ENCODE measurements around the gene HIP1. TPM values are rescaled to one million over a fixed set of nuclear protein-coding genes. Genes with fewer than 3 reads are reported as not detected.

HIP1 gene
- total and polyA plus RNA-seq, 4 donors = 10.6 to 87.9 (median 43.3) TPM

GRCh38 chr7:75658369-75658768 lies 80.4 kb downstream of the HIP1 start:
- DNase-seq = peak in 1 of 2 donors; percentile 55
- H3K4me3 ChIP-seq (ENCODE audit: low read length in 2 of 2) = no peak overlapping the region
- H3K27me3 ChIP-seq (ENCODE audit: control insufficient read depth in 1 of 2, insufficient read depth in 2 of 2, low read length in 1 of 2) = no peaks in the 10 kb centered on the region
- intact Hi-C loops (cut with DNase I) = loop anchor here (5.0 kb wide), 3 partner anchors 34 to 79 kb away; partner anchors contain the start of gene HIP1 (in 1 of the 2)
- H3K27ac ChIP-seq (ENCODE audit: low read depth in 1 of 2, low read length in 2 of 2) = peak overlapping the region; percentile 45 to 96
- H3K36me3 ChIP-seq (ENCODE audit: control insufficient read depth in 1 of 2, insufficient read depth in 2 of 2, low read length in 1 of 2) = no peaks in the 10 kb centered on the region
- peaks cover 3 to 17% of the 10 kb centered on the region in 2 donors for H3K4me1 ChIP-seq (ENCODE audit: control insufficient read depth in 1 of 2, insufficient read depth in 2 of 2, low read length in 2 of 2)
- WGBS, 2 donors = 25% methylated on average over 10 of the region's 10 CpGs
- ATAC-seq (ENCODE audit: low FRiP score) = peak; percentile 16
- no peaks in the 10 kb centered on the region for H3K9me3 ChIP-seq (ENCODE audit: control insufficient read depth, low read length)

GRCh38 chr7:75657866-75658265 lies 80.9 kb downstream of the HIP1 start:
- Histone ChIP-seq H3K4me1 (ENCODE audit: control insufficient read depth in 1 of 2, insufficient read depth in 2 of 2, low read length in 2 of 2) (peaks cover 3 to 17% of the 10 kb centered on the region in 2 donors), H3K9me3 (ENCODE audit: control insufficient read depth, low read length) (no peaks in the 10 kb centered on the region), H3K27ac (ENCODE audit: low read depth in 1 of 2, low read length in 2 of 2) (peak overlapping the region in 1 of 2 donors; percentile 81), H3K4me3 (ENCODE audit: low read length in 2 of 2) (no peak overlapping the region), H3K27me3 (ENCODE audit: control insufficient read depth in 1 of 2, insufficient read depth in 2 of 2, low read length in 1 of 2) (no peaks in the 10 kb centered on the region), H3K36me3 (ENCODE audit: control insufficient read depth in 1 of 2, insufficient read depth in 2 of 2, low read length in 1 of 2) (no peaks in the 10 kb centered on the region)
- intact Hi-C loops (cut with DNase I) = loop anchor here (5.0 kb wide), 3 partner anchors 34 to 79 kb away; partner anchors contain the start of gene HIP1 (in 1 of the 2)
- WGBS, 2 donors = 14 to 22% methylated on average over 6 of the region's 6 CpGs
- no peak for DNase-seq
- ATAC-seq (ENCODE audit: low FRiP score) = no peak

- Histone ChIP-seq H3K27me3 (ENCODE audit: control insufficient read depth in 1 of 2, insufficient read depth in 2 of 2, low read length in 1 of 2) (no peaks in the 10 kb centered on the region), H3K4me1 (ENCODE audit: control insufficient read depth in 1 of 2, insufficient read depth in 2 of 2, low read length in 2 of 2) (peaks cover 3 to 17% of the 10 kb centered on the region in 2 donors), H3K27ac (ENCODE audit: low read depth in 1 of 2, low read length in 2 of 2) (no peak overlapping the region), H3K4me3 (ENCODE audit: low read length in 2 of 2) (no peak overlapping the region), H3K9me3 (ENCODE audit: control insufficient read depth, low read length) (no peaks in the 10 kb centered on the region), H3K36me3 (ENCODE audit: control insufficient read depth in 1 of 2, insufficient read depth in 2 of 2, low read length in 1 of 2) (no peaks in the 10 kb centered on the region)
- ATAC-seq (ENCODE audit: low FRiP score) = peak; percentile 82
- DNase-seq = peak in 1 of 2 donors; percentile 47
- intact Hi-C loops (cut with DNase I) = loop anchor here (5.0 kb wide), 3 partner anchors 36 to 81 kb away; partner anchors contain the start of gene HIP1 (in 1 of the 2)
- WGBS, 2 donors = 9 to 10% methylated on average over 7 of the region's 7 CpGs
Observed at GRCh38 chr7:75656740-75657139, 82.0 kb downstream of the HIP1 start.

GRCh38 chr7:75655536-75655935 lies 83.2 kb downstream of the HIP1 start:
- H3K4me1 ChIP-seq (ENCODE audit: control insufficient read depth in 1 of 2, insufficient read depth in 2 of 2, low read length in 2 of 2) = peaks cover 3 to 11% of the 10 kb centered on the region in 2 donors
- ATAC-seq (ENCODE audit: low FRiP score) (no peak), DNase-seq (no peak)
- no peaks in the 10 kb centered on the region for H3K27me3 ChIP-seq (ENCODE audit: control insufficient read depth in 1 of 2, insufficient read depth in 2 of 2, low read length in 1 of 2)
- intact Hi-C loops (cut with DNase I) = loop anchor here (5.0 kb wide), 3 partner anchors 37 to 82 kb away; partner anchors contain the start of gene HIP1 (in 1 of the 2)
- 85 to 88% methylated on average over 2 of the region's 2 CpGs for WGBS, 2 donors
- H3K27ac ChIP-seq (ENCODE audit: low read depth in 1 of 2, low read length in 2 of 2) = no peak overlapping the region
- H3K4me3 ChIP-seq (ENCODE audit: low read length in 2 of 2) = no peak overlapping the region
- H3K9me3 ChIP-seq (ENCODE audit: control insufficient read depth, low read length) = no peaks in the 10 kb centered on the region
- H3K36me3 ChIP-seq (ENCODE audit: control insufficient read depth in 1 of 2, insufficient read depth in 2 of 2, low read length in 1 of 2) = no peaks in the 10 kb centered on the region

GRCh38 chr7:75654855-75655254 lies 83.9 kb downstream of the HIP1 start:
- H3K27me3 ChIP-seq (ENCODE audit: control insufficient read depth in 1 of 2, insufficient read depth in 2 of 2, low read length in 1 of 2) = no peaks in the 10 kb centered on the region
- peaks cover 3 to 9% of the 10 kb centered on the region in 2 donors for H3K4me1 ChIP-seq (ENCODE audit: control insufficient read depth in 1 of 2, insufficient read depth in 2 of 2, low read length in 2 of 2)
- H3K9me3 ChIP-seq (ENCODE audit: control insufficient read depth, low read length) = no peaks in the 10 kb centered on the region
- H3K36me3 ChIP-seq (ENCODE audit: control insufficient read depth in 1 of 2, insufficient read depth in 2 of 2, low read length in 1 of 2) = no peaks in the 10 kb centered on the region
- ATAC-seq (ENCODE audit: low FRiP score) (no peak), DNase-seq (peak in 1 of 2 donors; percentile 12)
- intact Hi-C loops (cut with DNase I) = loop anchor here (5.0 kb wide), 3 partner anchors 37 to 82 kb away; partner anchors contain the start of gene HIP1 (in 1 of the 2)
- 51 to 53% methylated on average over 4 of the region's 4 CpGs for WGBS, 2 donors
- no peak overlapping the region for H3K4me3 ChIP-seq (ENCODE audit: low read length in 2 of 2)
- no peak overlapping the region for H3K27ac ChIP-seq (ENCODE audit: low read depth in 1 of 2, low read length in 2 of 2)

- WGBS, 2 donors = 53 to 63% methylated on average over 7 of the region's 7 CpGs
- DNase-seq = peak in 1 of 2 donors; percentile 64
- ATAC-seq (ENCODE audit: low FRiP score) = no peak
- no peaks in the 10 kb centered on the region for H3K36me3 ChIP-seq (ENCODE audit: control insufficient read depth in 1 of 2, insufficient read depth in 2 of 2, low read length in 1 of 2)
- H3K9me3 ChIP-seq (ENCODE audit: control insufficient read depth, low read length) = no peaks in the 10 kb centered on the region
- H3K4me1 ChIP-seq (ENCODE audit: control insufficient read depth in 1 of 2, insufficient read depth in 2 of 2, low read length in 2 of 2) = peaks cover 0 to 5% of the 10 kb centered on the region in 2 donors
- intact Hi-C loops (cut with DNase I) = no loop called here
- peak overlapping the region in 1 of 2 donors; percentile 23 for H3K27ac ChIP-seq (ENCODE audit: low read depth in 1 of 2, low read length in 2 of 2)
- no peak overlapping the region for H3K4me3 ChIP-seq (ENCODE audit: low read length in 2 of 2)
- H3K27me3 ChIP-seq (ENCODE audit: control insufficient read depth in 1 of 2, insufficient read depth in 2 of 2, low read length in 1 of 2) = no peaks in the 10 kb centered on the region
Observed at GRCh38 chr7:75653651-75654050, 85.1 kb downstream of the HIP1 start.

- no peak overlapping the region for H3K4me3 ChIP-seq (ENCODE audit: low read length in 2 of 2)
- WGBS, 2 donors = 99 to 100% methylated on average over 1 of the region's 1 CpG
- no peak for ATAC-seq (ENCODE audit: low FRiP score)
- no peak overlapping the region for H3K27ac ChIP-seq (ENCODE audit: low read depth in 1 of 2, low read length in 2 of 2)
- intact Hi-C loops (cut with DNase I) = no loop called here
- peaks cover 0 to 3% of the 10 kb centered on the region in 2 donors for H3K4me1 ChIP-seq (ENCODE audit: control insufficient read depth in 1 of 2, insufficient read depth in 2 of 2, low read length in 2 of 2)
- H3K36me3 ChIP-seq (ENCODE audit: control insufficient read depth in 1 of 2, insufficient read depth in 2 of 2, low read length in 1 of 2) = no peaks in the 10 kb centered on the region
- H3K9me3 ChIP-seq (ENCODE audit: control insufficient read depth, low read length) = no peaks in the 10 kb centered on the region
- no peaks in the 10 kb centered on the region for H3K27me3 ChIP-seq (ENCODE audit: control insufficient read depth in 1 of 2, insufficient read depth in 2 of 2, low read length in 1 of 2)
- DNase-seq = no peak
Observed at GRCh38 chr7:75652788-75653187, 86.0 kb downstream of the HIP1 start.

GRCh38 chr7:75650681-75651080 lies 88.1 kb downstream of the HIP1 start:
- DNase-seq (peak; percentile 88 to 92), ATAC-seq (ENCODE audit: low FRiP score) (peak; percentile 71)
- WGBS, 2 donors = 23 to 25% methylated on average over 9 of the region's 9 CpGs
- peak overlapping the region in 1 of 2 donors; percentile 59 for H3K27ac ChIP-seq (ENCODE audit: low read depth in 1 of 2, low read length in 2 of 2)
- no peaks in the 10 kb centered on the region for H3K27me3 ChIP-seq (ENCODE audit: control insufficient read depth in 1 of 2, insufficient read depth in 2 of 2, low read length in 1 of 2)
- peaks cover 0 to 4% of the 10 kb centered on the region in 2 donors for H3K36me3 ChIP-seq (ENCODE audit: control insufficient read depth in 1 of 2, insufficient read depth in 2 of 2, low read length in 1 of 2)
- intact Hi-C loops (cut with DNase I) = no loop called here
- H3K9me3 ChIP-seq (ENCODE audit: control insufficient read depth, low read length) = no peaks in the 10 kb centered on the region
- H3K4me3 ChIP-seq (ENCODE audit: low read length in 2 of 2) = no peak overlapping the region
- no peaks in the 10 kb centered on the region for H3K4me1 ChIP-seq (ENCODE audit: control insufficient read depth in 1 of 2, insufficient read depth in 2 of 2, low read length in 2 of 2)

- H3K27me3 ChIP-seq (ENCODE audit: control insufficient read depth in 1 of 2, insufficient read depth in 2 of 2, low read length in 1 of 2) = no peaks in the 10 kb centered on the region
- WGBS, 2 donors = 41 to 42% methylated on average over 7 of the region's 7 CpGs
- H3K4me3 ChIP-seq (ENCODE audit: low read length in 2 of 2) = no peak overlapping the region
- H3K9me3 ChIP-seq (ENCODE audit: control insufficient read depth, low read length) = no peaks in the 10 kb centered on the region
- DNase-seq (peak; percentile 70 to 81), ATAC-seq (ENCODE audit: low FRiP score) (peak; percentile 30)
- no peaks in the 10 kb centered on the region for H3K4me1 ChIP-seq (ENCODE audit: control insufficient read depth in 1 of 2, insufficient read depth in 2 of 2, low read length in 2 of 2)
- peak overlapping the region; percentile 52 to 62 for H3K27ac ChIP-seq (ENCODE audit: low read depth in 1 of 2, low read length in 2 of 2)
- peaks cover 0 to 4% of the 10 kb centered on the region in 2 donors for H3K36me3 ChIP-seq (ENCODE audit: control insufficient read depth in 1 of 2, insufficient read depth in 2 of 2, low read length in 1 of 2)
- intact Hi-C loops (cut with DNase I) = no loop called here
Observed at GRCh38 chr7:75650062-75650461, 88.7 kb downstream of the HIP1 start.

Data from aorta (tissue), 5 donors.